Ramos (cell line): ENCODE measurements around the gene IDE.

Experiments
- in situ Hi-C: fragments of 300-500 bp; cut with MboI; formaldehyde crosslinking; loops from one replicate; pipeline ENCODE4 v1.14.3; 2022; ENCODE audit warnings: low sequenced_read_pairs; ENCODE audit not compliant: unreplicated experiment

IDE gene

DNA sequence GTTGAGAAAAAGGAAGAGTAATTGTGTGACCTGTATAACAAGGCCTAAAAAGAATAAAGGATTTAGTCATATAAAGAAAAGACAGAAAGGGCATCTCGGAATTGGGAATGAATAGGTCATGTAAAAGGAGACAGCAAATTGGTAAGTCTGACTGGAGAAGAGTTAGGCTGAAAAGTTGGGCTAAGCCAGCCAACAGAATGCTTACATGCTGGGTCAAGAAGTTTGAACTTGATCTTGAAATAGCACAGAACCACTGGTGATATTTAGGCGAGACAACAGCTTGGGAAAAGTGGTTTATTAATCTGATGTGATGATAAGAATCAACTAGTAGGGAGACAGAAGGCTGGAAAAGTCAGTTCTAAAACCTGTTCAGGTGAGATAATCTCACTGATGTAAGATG lies 4.8 kb downstream of the IDE start:
- in situ Hi-C loops = no loop called here

DNA sequence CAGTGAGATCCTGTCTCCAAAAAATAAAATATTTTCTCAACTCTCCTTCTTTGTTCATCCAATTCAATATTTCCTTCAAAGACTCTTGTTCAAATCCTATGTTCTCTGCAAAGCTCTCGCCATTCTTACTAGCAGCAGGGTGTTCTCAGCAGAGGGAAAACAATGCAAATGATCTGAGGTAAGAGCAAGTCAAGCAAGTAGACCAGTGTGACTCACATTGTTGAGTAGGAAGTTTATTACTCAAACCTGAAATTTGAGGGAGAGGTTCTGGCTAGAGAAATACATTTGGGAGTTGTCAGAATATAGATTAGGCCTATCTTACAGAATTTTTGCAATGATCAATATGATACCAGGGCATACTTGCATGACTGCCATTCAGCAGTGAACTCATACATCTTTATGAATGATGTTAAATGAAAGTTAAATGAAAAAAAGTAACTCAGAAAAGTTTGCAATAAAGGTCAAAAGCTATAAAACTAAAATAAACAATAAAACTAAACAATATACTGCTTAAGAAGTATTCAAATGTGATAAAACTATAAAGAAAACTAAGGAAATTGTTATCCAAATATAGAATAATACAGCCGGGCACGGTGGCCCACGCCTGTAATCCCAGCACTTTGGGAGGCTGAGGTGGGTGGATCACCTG lies 5.8 kb downstream of the IDE start:
- in situ Hi-C loops = no loop called here

DNA sequence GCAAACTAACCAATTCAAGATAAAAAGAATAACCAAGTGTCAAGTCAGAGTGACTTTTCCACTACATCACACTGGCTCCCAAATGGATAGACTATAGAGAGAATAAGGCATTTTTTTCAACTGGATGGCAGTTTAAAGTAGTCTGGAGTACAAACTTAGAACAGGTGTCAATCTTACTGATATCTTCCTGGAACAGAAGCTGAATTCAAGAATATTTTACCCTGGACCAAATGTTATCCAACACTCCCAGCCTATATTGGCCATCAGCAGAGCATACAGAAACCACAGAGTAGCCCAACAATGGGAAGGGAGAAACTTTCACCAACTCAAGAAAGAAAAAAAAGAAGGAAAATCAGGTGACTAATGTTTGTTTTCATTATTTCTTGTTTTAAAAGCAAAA lies 11.5 kb downstream of the IDE start:
- in situ Hi-C loops = no loop called here

DNA sequence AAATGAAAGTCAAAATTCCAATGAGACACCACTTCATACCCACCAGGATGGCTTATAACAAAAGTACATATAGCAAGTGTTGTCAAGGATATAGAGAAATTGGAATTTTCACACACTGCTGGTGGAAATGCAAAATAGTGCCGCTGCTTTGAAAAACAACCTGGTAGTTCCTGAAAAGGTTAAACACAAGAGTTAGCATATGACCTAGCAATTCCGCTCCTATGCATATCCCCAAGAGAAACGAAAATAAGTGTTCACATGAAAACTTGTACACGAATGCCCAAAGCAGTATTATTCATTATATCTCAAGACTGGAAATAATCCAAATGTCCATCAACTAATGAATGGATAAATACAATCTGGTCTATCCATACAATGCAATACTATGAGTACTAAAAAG lies 14.8 kb downstream of the IDE start:
- in situ Hi-C loops = no loop called here

DNA sequence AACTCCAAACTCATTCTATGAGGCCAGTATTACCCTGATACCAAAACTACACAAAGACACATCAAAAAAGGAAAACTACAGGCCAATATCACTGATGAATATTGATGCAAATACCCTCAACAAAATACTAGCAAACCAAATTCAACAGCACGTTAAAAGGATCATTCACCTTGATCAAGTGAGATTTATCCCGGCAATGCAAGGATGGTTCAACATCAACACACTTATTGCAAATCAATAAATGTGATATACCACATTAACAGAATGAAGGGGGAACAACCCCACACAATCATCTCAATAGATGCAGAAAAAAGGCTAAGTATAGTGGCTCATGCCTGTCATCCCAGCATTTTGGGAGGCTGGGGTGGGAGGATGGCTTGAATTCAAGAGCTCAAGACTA lies 19.9 kb downstream of the IDE start:
- in situ Hi-C loops = no loop called here

DNA sequence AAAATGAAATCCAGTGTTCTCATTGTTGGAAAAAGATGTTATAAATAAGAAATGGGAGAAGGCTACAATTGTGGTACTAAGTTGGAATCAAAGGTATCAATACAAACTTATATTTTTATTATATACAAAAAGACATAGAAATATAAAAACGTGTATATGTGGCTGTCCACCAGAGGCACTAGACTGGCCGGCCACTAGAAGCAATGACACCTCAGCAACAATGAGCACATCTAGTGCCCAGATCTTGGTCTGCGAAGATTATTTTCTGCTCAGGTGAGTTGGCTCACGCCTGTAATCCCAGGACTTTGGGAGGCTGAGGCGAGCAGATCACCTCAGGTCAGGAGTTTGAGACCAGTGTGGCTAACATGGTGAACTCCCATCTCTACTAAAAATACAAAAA lies 21.6 kb downstream of the IDE start:
- in situ Hi-C loops = no loop called here

DNA sequence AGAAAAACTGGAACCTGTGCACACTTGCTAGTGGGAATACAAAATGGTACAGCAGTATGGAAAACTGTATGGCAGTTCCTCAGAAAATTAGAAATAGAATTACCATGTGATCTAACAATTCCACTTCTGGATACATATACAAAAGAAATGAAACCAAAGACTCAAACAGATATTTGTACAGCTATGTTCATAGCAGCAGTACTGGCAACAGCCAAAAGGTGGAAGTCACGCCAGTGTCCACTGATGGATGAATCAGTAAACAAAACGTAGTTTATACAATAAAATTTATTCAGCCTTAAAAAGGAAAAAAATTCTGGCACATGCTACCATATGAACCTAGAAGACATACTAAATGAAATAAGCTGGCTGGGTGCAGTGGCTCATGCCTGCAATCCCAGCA lies 23.0 kb downstream of the IDE start:
- in situ Hi-C loops = no loop called here

DNA sequence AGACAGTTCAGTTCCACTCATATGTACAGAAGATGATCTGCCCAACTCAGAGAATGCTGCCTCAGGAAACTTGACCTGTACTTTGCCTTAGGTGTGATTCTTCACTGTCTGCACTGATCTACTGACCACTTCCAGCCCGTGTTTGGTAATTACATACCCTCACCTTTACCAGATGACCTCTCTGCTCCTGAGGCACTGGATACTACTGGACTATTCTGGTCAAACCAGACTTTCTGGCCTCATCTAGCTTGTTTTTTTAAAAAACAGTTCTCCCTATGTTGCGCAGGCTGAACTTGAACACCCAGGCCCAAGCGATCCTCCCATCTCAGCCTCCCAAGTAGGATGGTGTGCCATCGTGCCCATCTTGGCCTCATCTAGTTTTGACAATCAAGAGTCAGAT lies 26.2 kb downstream of the IDE start:
- in situ Hi-C loops = no loop called here

DNA sequence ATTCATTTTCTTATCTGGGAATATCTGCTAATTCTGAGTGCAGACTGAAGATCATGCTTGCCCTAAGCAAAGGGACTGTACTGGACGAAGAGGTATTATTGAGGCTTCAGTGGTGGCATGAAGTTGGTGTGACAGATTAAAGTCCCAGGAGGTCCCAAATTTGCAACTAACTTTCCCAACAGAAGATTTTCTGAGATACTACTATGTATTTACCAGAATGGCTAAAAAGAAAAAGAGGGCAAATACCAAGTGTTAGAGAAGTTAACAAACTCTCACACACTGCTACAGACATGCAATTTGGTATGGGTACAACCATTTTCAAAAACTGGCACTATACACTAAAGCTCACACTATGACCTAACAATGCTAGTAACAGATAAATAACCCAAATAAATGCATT lies 28.3 kb downstream of the IDE start:
- in situ Hi-C loops = no loop called here

DNA sequence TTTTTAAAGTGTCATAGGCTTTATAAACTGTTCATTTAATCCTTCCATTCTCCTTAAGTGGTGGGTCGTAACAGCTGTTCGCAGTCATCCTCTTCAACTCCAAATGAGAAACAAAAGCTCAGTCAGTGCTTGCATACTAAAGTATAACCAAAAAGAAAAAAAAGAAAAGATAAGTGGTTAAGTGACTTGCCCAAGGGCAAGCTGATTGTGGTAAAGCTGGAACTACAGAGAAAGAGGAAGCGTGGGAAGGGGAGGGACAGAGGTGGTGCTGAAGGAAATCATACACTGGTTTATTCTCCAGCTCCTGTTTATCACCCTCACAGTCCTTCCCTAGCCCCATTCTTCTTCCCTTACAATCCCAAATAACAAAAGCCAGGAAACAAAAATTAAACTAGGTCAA lies 29.6 kb downstream of the IDE start:
- in situ Hi-C loops = no loop called here

DNA sequence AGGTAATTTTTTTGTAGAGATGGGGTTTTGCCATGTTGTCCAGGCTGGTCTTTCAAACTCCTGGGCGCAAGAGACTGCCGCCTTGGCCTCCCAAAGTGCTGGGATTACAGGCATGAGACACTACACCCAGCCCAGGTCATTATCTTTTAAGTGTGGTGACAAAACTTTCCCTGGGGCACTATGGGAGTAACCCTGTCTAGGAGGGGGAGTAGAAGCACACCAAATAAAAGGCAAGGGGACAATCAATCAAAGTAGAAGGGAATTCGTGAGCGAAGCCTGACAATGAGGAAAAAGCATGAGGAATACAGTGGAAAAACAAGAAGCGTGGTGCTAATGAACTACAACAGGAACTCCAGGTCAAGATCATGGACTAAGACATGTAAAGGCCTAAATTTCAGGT lies 31.4 kb downstream of the IDE start:
- in situ Hi-C loops = no loop called here

DNA sequence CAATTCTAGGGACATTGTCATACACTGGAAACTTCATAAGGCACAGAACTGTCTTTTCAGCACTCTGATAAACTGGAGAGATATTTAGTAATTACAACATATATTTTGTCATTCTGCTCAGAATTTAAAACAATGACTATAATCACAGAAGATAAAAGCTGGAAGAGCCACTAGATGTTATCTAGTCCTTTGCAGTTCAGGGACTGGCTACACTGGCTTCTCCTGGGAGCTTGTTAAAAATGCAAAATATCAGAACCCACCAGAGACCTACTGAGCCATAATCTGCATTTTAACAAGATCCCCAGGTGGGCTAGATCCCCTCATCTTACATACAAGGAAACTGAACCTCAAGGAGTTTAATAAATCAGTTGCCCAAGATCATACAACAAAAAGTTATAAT lies 32.3 kb downstream of the IDE start:
- in situ Hi-C loops = no loop called here

DNA sequence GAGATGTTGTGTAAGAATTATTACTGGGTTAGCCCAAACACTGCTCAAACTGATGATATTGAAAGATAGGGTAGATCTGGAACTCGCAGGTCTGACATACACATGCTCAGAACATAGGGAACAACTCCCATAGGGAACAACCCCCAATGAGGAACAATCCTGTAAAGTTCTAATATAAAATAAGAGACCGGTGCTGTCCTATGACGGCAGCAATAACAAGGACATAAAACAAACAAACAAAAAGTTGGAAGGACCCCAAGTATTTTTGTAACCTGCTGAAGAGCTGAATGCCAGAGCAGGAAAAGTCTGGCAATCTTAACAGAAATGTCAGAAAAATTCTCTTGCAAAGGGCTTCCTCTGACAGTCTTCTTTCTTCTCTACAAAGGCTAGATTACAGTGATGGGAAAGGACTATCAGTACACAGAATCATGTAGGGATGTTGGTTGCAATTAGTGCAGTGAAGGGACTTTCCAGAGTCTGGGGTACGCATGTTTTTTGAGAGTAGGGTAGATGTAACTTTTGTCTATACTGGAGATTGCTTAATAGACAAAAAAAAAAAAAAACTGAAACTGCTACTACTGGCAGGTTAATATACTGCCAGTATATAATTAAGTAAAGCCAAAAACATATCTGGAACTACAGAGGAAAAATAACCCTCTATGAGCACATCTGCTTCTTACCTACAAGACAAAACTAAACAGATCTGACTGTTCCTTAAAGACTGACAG lies 35.5 kb downstream of the IDE start:
- in situ Hi-C loops = no loop called here

DNA sequence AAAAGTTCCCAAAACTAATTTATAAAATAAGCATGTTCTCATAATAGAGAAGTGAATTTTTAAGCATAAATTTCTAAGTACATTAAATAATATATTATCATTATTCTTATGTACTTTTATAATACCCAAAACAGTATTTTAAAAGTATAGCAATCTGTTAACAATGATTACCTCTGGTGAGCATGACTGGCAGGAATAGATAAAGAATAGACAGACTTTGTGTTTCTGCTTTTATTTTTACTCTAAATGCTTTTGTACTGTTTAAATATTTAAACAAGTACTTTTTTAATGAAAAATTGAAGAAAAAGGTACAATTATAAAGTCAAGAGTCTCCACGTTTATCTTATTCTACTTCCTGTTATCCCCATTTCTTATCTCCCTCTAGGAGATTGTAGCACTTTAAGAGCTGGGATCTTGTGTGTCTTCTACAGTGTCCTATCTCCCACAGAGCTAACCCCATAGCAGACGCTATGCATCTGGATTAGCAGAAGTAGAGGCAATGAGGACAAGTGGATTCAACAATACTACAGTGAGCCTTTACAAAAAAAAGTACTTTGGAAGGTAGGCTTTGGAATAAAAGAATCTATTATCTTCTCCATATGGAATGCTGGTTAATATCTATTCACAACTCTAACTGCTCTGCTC lies 42.9 kb downstream of the IDE start:
- in situ Hi-C loops = no loop called here

DNA sequence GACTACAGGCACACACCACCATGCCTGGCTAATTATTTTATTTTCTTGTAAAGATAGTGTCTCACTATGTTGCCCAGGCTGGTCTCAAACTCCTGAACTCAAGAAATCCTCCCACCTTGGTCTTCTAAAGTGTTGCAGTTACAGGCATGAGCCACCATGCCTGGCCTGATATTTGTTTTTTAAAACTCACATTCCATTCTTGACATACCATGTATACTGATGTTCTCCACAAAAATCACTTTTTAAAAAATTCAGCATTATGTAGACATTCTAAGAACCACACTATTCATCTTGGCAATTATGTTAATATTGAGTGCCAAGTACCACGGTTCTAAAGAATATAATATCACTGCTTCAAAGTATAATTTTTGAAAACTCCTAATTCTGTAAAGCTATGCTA lies 43.5 kb downstream of the IDE start:
- in situ Hi-C loops = no loop called here

DNA sequence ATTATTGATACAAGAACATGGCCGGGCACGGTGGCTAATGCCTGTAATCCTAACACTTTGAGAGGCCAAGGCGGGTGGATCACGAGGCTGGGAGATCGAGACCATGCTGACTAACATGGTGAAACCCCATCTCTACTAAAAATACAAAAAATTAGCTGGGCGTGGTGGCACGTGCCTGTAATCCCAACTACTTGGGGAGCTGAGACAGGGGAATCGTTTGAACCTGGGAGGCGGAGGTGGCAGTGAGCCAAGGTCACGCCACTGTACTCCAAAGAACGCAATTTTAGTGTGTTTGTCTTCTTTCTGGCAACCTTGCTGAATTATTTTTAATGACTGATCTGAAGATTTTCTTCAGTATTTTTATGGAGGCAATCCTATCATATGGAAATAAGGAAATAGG lies 46.2 kb downstream of the IDE start:
- in situ Hi-C loops = no loop called here

DNA sequence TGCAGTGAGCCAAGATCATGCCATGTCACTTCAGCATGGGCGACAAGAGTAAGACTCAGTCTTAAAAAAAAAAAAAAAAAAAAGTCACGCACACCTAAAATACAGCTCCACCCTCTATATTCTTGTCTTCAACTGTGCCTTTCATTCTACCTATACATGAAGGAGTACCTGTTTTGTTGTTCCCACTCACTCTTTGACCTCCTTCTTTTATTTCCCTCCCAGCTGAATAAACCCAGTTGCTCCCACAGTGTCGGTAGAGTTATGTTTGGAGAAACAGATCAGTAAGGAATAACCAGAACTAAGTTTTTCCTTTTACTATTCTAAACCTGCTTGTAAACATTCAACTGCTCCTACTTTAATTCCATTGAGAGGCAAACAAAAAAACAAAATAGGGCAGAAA lies 50.3 kb downstream of the IDE start:
- in situ Hi-C loops = no loop called here

DNA sequence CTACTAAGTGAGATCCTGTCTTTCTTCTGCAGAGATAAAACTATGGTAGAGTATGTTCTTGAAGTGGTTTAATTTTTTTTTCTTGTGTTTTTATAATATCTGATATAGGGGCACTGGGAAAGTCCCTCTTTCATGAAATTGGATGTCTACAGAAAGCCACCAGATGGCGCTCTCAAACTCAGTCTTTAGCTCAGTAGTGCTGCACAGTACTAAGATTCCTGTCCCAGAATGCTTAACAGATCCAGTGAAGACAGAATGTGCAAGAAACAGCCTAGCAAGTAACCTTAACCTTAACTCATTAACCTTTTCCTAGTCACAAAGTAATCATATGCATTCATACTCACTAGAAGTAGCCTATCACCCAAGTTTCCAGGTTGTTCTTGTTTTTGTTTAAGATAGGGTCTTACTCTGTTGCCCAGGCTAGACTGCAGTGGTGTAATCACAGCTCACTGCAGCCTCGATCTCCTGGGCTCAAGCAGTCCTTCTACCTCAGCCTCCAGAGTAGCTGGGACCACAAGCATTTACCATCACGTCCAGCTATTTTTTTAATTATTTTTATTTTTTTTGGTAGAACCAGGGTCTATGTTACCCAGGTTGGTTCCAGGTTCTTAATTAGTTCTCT lies 56.7 kb downstream of the IDE start:
- in situ Hi-C loops = no loop called here

DNA sequence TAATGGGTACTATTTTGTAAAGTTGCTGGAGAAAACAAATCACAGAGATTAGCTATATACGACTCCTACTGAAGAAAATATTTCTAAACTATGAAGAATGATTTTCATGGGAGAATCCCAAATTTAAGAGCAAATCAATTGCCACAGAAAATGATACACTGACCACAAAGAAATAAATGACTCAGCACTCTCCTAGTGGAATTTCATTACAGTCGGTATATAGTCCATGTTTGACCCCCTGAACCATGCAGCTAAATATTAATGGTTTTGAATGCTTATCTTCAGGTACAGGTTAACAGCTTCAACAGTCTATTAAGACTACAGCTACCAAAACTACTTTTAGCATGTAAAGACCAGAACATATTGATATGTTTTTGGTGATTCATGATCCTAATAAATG lies 65.0 kb downstream of the IDE start:
- in situ Hi-C loops = no loop called here

DNA sequence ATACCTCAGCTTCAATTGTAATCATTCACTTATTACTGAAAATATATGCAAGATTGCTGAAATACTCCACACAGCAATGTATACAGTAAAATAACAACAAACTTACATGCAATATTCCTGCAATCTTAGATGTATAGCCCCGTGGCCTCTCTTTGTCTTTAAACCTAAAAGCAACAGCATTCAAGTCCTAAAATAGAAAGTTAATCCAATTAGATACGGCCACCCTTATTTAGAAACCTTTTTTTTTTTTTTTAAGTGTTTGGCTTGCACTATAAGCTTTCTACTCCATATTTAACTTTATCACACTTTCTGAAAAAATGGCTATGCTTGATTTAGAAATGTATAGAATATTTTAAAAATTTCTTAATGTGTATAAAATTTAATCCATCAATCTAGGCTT lies 67.6 kb downstream of the IDE start:
- in situ Hi-C loops = no loop called here

DNA sequence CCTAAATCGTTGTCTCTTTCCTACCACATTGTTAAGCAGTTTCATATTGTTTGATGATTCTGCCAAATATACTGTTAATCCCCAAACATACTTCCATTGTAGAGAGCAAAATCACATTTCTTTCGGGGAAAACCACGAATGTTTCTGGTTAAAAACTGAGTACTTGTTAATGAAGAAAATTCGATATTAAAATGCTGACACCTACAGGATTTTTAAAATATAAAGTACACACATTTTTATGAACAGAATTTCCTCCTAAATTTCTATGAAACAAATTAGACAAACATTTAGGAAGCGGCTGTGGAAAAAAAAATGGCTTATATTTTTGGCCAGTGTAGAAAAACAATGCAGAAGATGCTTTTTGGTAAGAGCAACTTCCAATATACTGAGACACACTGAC lies 68.8 kb downstream of the IDE start:
- in situ Hi-C loops = no loop called here
